Measurements from ENCODE around the gene ARHGEF26.

Gene ARHGEF26

GRCh38 chr3:154285221-154285620 lies 164.0 kb downstream of the ARHGEF26 start:
- no peak overlapping the region for H3K4me3 ChIP-seq (ENCODE audit: low read length)
- no peak for TF ChIP-seq CTCF (IDR thresholded peaks at IDR 0.05; ENCODE audit: insufficient read depth, low read depth, low read length, missing control alignments)
- no peak for DNase-seq (ENCODE audit: low read depth)

GRCh38 chr3:154290187-154290586 lies 169.0 kb downstream of the ARHGEF26 start:
- no peak overlapping the region for H3K4me3 ChIP-seq (ENCODE audit: low read length)
- no peak for TF ChIP-seq CTCF (IDR thresholded peaks at IDR 0.05; ENCODE audit: insufficient read depth, low read depth, low read length, missing control alignments)
- DNase-seq (ENCODE audit: low read depth): no peak

DNA sequence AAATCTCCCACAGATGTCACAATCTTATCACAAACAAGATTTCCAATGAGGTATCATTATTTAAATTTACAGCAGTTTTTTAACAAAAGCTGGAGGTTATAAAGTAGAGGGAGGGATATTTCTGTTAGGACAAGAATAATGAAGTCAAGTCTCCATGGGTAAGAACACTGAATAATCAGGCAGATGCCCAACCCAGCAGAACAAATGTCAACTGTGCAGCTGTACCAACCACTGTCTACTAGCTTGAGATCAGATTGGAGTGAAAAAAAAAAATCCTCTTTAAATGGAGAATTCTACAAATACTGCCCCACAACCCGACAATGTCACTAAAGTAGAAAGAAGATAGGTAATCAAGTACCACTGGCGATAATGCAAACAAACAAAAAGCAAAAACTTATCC lies 172.8 kb downstream of the ARHGEF26 start:
- TF ChIP-seq CTCF (IDR thresholded peaks at IDR 0.05; ENCODE audit: insufficient read depth, low read depth, low read length, missing control alignments): no peak
- no peak for DNase-seq (ENCODE audit: low read depth)
- H3K4me3 ChIP-seq (ENCODE audit: low read length): no peak overlapping the region

DNA sequence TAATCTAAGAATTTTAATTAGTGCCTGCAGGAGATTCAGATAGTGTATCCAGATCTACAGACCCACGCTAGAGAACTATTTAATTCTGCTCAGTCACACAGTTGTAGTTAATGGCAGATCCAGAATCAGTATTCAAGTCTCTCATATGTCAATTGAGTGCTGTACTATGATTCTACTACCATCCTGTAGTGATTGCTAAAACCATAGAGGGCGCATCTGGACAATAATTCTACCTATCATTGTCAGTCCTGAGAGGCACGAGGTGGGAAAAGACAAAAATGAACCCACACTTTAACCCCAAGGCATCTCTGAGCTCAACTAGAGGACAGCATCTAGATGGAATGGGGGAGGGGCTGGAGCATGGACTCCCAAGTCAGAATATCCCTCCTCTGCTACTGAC lies 180.4 kb downstream of the ARHGEF26 start:
- TF ChIP-seq CTCF (IDR thresholded peaks at IDR 0.05; ENCODE audit: insufficient read depth, low read depth, low read length, missing control alignments): no peak
- no peak for DNase-seq (ENCODE audit: low read depth)
- H3K4me3 ChIP-seq (ENCODE audit: low read length): no peak overlapping the region

DNA sequence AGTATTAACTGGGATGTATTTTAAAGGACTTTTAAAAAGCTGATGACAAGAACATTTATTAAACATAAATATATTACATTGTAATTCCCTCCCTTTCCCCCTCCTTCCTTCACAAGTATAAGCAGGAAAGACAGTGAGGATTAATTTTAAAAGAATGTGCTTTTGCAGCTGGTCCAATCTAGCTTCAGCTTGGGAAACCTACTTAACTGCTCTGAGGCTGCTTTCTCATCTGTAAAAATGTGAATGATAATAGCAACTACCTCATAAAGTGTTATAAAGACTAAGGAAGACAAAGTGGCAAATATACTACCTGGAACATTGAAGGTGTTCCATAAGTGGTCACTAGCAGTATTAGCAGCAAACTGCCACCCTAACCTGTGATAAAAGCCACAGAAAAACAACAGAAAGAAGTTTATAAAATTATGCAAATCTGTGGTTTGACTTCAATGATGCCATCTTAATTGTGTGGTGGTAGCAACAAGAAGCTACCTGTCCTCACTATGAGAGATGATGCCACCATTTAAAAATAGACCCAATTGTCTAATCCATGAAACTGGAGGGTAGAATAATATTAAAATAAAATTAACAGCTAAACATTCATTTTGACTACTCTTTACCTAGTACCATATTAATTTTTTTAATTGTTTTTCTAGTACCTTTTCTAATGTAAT lies 183.1 kb downstream of the ARHGEF26 start:
- no peak for TF ChIP-seq CTCF (IDR thresholded peaks at IDR 0.05; ENCODE audit: insufficient read depth, low read depth, low read length, missing control alignments)
- H3K4me3 ChIP-seq (ENCODE audit: low read length): no peak overlapping the region
- peak; percentile 63 for DNase-seq (ENCODE audit: low read depth)

- no peak overlapping the region for H3K4me3 ChIP-seq (ENCODE audit: low read length)
- no peak for TF ChIP-seq CTCF (IDR thresholded peaks at IDR 0.05; ENCODE audit: insufficient read depth, low read depth, low read length, missing control alignments)
- DNase-seq (ENCODE audit: low read depth): no peak
Measured at GRCh38 chr3:154304936-154305335, 183.7 kb downstream of the ARHGEF26 start.

DNA sequence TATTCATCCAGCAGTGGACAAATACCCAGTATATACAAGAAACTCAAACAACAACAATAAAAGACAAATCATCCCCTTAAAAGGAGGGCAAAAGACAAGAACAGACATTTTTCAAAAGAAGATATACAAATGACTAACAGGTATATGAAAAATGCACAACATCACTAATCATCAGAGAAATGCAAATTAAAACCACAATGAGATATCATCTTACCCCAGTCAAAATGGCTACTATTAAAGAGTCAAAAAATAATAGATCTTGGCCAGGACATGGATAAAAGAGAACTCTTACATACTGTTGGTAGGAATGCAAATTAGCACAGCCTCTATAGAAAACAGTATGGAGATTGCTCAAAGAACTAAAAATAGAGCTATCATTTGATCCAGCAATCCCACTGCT lies 186.2 kb downstream of the ARHGEF26 start:
- H3K4me3 ChIP-seq (ENCODE audit: low read length): no peak overlapping the region
- TF ChIP-seq CTCF (IDR thresholded peaks at IDR 0.05; ENCODE audit: insufficient read depth, low read depth, low read length, missing control alignments): no peak
- no peak for DNase-seq (ENCODE audit: low read depth)

Measured in epithelial cell of esophagus (primary cell).